Measurements from ENCODE around the gene EXOC4. TPM values are rescaled to one million over a fixed set of nuclear protein-coding genes. Genes with fewer than 3 reads are reported as not detected.
"Not testable (repeated sequence)": the region's sequence is repeated elsewhere in the genome, so short reads cannot be mapped to it uniquely, and the experiment has no call there.

EXOC4 gene
- total and polyA plus RNA-seq, 9 donors, result 26.8 to 80.5 (median 70.7) TPM

GRCh38 chr7:133775201-133775600 is 522.3 kb downstream of the EXOC4 start:
- no peak for DNase-seq
- no peaks in the 10 kb centered on the region for H3K4me1 ChIP-seq (ENCODE audit: insufficient read depth)
- no peak overlapping the region for H3K27ac ChIP-seq
- no peak for TF ChIP-seq CTCF (IDR thresholded peaks at IDR 0.05)
- no peak for TF ChIP-seq EP300 (IDR thresholded peaks at IDR 0.05)
- no peak for TF ChIP-seq POLR2A (IDR thresholded peaks at IDR 0.05)
- no peak overlapping the region for H3K4me3 ChIP-seq
- H3K36me3 ChIP-seq, result no peaks in the 10 kb centered on the region
- no peaks in the 10 kb centered on the region for H3K27me3 ChIP-seq
- WGBS, 3 donors, result 93 to 99% (median 95%) methylated on average over 4 of the region's 4 CpGs
- no peaks in the 10 kb centered on the region for H3K9me3 ChIP-seq
- intact Hi-C loops (cut with DNase I), result no loop called here

- no peak overlapping the region for H3K27ac ChIP-seq
- no peaks in the 10 kb centered on the region for H3K36me3 ChIP-seq
- TF ChIP-seq CTCF (IDR thresholded peaks at IDR 0.05) (no peak), POLR2A (IDR thresholded peaks at IDR 0.05) (no peak), EP300 (IDR thresholded peaks at IDR 0.05) (no peak)
- H3K4me3 ChIP-seq, result no peak overlapping the region
- H3K27me3 ChIP-seq, result no peaks in the 10 kb centered on the region
- H3K9me3 ChIP-seq, result no peaks in the 10 kb centered on the region
- WGBS, 3 donors, result 73 to 84% (median 78%) methylated on average over 3 of the region's 3 CpGs
- intact Hi-C loops (cut with DNase I), result no loop called here
- H3K4me1 ChIP-seq (ENCODE audit: insufficient read depth), result no peaks in the 10 kb centered on the region
- no peak for DNase-seq
Observed at GRCh38 chr7:133776266-133776665, 523.4 kb downstream of the EXOC4 start.

GRCh38 chr7:133777701-133778100 is 524.8 kb downstream of the EXOC4 start:
- intact Hi-C loops (cut with DNase I), result no loop called here
- H3K4me3 ChIP-seq, result no peak overlapping the region
- no peak for DNase-seq
- no peak overlapping the region for H3K27ac ChIP-seq
- H3K4me1 ChIP-seq (ENCODE audit: insufficient read depth), result no peaks in the 10 kb centered on the region
- H3K36me3 ChIP-seq, result no peaks in the 10 kb centered on the region
- H3K27me3 ChIP-seq, result no peaks in the 10 kb centered on the region
- TF ChIP-seq POLR2A (IDR thresholded peaks at IDR 0.05) (no peak), CTCF (IDR thresholded peaks at IDR 0.05) (no peak), EP300 (IDR thresholded peaks at IDR 0.05) (no peak)
- H3K9me3 ChIP-seq, result no peaks in the 10 kb centered on the region
- WGBS, 3 donors, result 84 to 85% (median 85%) methylated on average over 4 of the region's 4 CpGs

GRCh38 chr7:133778472-133778871 is 525.6 kb downstream of the EXOC4 start:
- no peaks in the 10 kb centered on the region for H3K27me3 ChIP-seq
- 95 to 98% (median 97%) methylated on average over 5 of the region's 5 CpGs for WGBS, 3 donors
- intact Hi-C loops (cut with DNase I), result no loop called here
- H3K4me1 ChIP-seq (ENCODE audit: insufficient read depth), result no peaks in the 10 kb centered on the region
- H3K4me3 ChIP-seq, result no peak overlapping the region
- H3K27ac ChIP-seq, result no peak overlapping the region
- no peak for DNase-seq
- no peaks in the 10 kb centered on the region for H3K9me3 ChIP-seq
- no peaks in the 10 kb centered on the region for H3K36me3 ChIP-seq
- TF ChIP-seq POLR2A (IDR thresholded peaks at IDR 0.05) (no peak), CTCF (IDR thresholded peaks at IDR 0.05) (no peak), EP300 (IDR thresholded peaks at IDR 0.05) (no peak)

DNA sequence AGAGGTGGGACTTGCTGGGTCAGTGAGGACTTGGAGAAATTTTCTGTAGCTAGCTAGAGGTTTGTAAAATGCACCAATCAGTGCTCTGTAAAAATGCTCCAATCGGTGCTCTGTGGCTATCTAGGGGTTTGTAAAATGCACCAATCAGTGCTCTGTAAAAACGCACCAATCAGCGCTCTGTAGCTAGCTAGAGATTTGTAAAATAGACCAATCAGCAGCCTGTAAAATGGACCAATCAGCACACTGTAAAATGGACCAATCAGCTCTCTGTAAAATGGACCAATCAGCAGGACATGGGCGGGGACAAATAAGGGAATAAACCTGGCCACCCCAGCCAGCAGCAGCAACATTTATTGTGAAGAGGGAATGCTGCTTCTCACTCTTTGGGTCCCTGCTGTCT is 526.7 kb downstream of the EXOC4 start:
- H3K27me3 ChIP-seq; H3K4me3 ChIP-seq; H3K9me3 ChIP-seq; H3K36me3 ChIP-seq; H3K4me1 ChIP-seq (ENCODE audit: insufficient read depth); intact Hi-C loops (cut with DNase I); DNase-seq; H3K27ac ChIP-seq: not testable (repeated sequence)
- 96 to 99% (median 99%) methylated on average over 4 of the region's 4 CpGs for WGBS, 3 donors

All from ovary (tissue), 9 donors.